Calu3 (cell line): Measurements from ENCODE around the gene LGALS8. TPM values are rescaled to one million over a fixed set of nuclear protein-coding genes. Genes with fewer than 3 reads are reported as not detected.

Experiments used
- BruUV-seq: library from RNA; stranded (reverse); fragments of 400-500 nt; replicated peaks from 2 replicates; lab custom pipeline; 2021; lab: Mats Ljungman, UMichigan
- CTCF ChIA-PET: fragments of 300-600 bp; sonication (Branson Sonifier 250); formaldehyde crosslinking; loops from one replicate; lab custom pipeline; 2022; ENCODE audit warnings: antibody characterized with exemption; lab: Charles Lee
- DNase-seq: peaks from one replicate; pipeline ENCODE4 v3.0.0; 2022
- H3K27ac Mint-ChIP-seq: one replicate; pipeline ENCODE4 v1.8.0; 2022; ENCODE audit warnings: mixed read lengths; ENCODE audit not compliant: unreplicated experiment
- H3K27me3 Mint-ChIP-seq: one replicate; pipeline ENCODE4 v1.8.0; 2022; ENCODE audit warnings: mixed read lengths; ENCODE audit not compliant: unreplicated experiment
- H3K36me3 Mint-ChIP-seq: one replicate; pipeline ENCODE4 v1.8.0; 2022; ENCODE audit warnings: mild to moderate bottlenecking, moderate library complexity, mixed read lengths; ENCODE audit not compliant: insufficient read depth, unreplicated experiment
- H3K4me1 Mint-ChIP-seq: one replicate; pipeline ENCODE4 v1.8.0; 2022; ENCODE audit warnings: mild to moderate bottlenecking, low read depth, mixed read lengths; ENCODE audit not compliant: unreplicated experiment
- H3K4me3 Mint-ChIP-seq: one replicate; pipeline ENCODE4 v1.8.0; 2022; ENCODE audit warnings: mild to moderate bottlenecking, low read depth, moderate library complexity, mixed read lengths; ENCODE audit not compliant: unreplicated experiment
- H3K9me3 Mint-ChIP-seq: one replicate; pipeline ENCODE4 v1.8.0; 2022; ENCODE audit warnings: low read depth, mixed read lengths; ENCODE audit not compliant: unreplicated experiment
- CTCF ChIP-seq: fragments of 200-600 bp; IDR thresholded peaks from one replicate; pipeline ENCODE4 v1.8.0; 2022; ENCODE audit warnings: antibody characterized with exemption; ENCODE audit not compliant: unreplicated experiment
- intact Hi-C: fragments of 100-400 bp; cut with micrococcal nuclease; formaldehyde crosslinking; loops from one replicate; pipeline ENCODE4 v1.10.0; 2022; ENCODE audit not compliant: unreplicated experiment
- total RNA-seq: library from RNA; stranded (reverse); gene quantifications from 2 replicates; pipeline ENCODE4 v1.2.3, GENCODE V29; 2022

Gene LGALS8
- total RNA-seq, 1 experiment from 2014 or later, result 46.5 TPM

- no peak for TF ChIP-seq CTCF
- Mint-ChIP-seq H3K4me1 (no peaks in the 10 kb centered on the region), H3K36me3 (peaks cover 50% of the 10 kb centered on the region), H3K9me3 (no peaks in the 10 kb centered on the region), H3K4me3 (no peak overlapping the region), H3K27ac (no peak overlapping the region), H3K27me3 (no peaks in the 10 kb centered on the region)
- CTCF ChIA-PET, result no interaction called here
- no peak for DNase-seq
- no TSS peak for BruUV-seq
- intact Hi-C loops, result no loop called here
Observed at GRCh38 chr1:236558846-236559245, 35.1 kb downstream of the LGALS8 start.

GRCh38 chr1:236560213-236560771, 36.5 kb downstream of the LGALS8 start:
- CTCF ChIA-PET, result no interaction called here
- H3K4me3 Mint-ChIP-seq, result no peak overlapping the region
- no peak for DNase-seq
- H3K36me3 Mint-ChIP-seq, result peaks cover 51% of the 10 kb centered on the region
- no TSS peak for BruUV-seq
- H3K27me3 Mint-ChIP-seq, result no peaks in the 10 kb centered on the region
- no peaks in the 10 kb centered on the region for H3K4me1 Mint-ChIP-seq
- no peaks in the 10 kb centered on the region for H3K9me3 Mint-ChIP-seq
- intact Hi-C loops, result no loop called here
- no peak for TF ChIP-seq CTCF
- H3K27ac Mint-ChIP-seq, result no peak overlapping the region

- Mint-ChIP-seq H3K9me3 (no peaks in the 10 kb centered on the region), H3K36me3 (peaks cover 47% of the 10 kb centered on the region), H3K4me3 (no peak overlapping the region), H3K27me3 (no peaks in the 10 kb centered on the region), H3K27ac (no peak overlapping the region), H3K4me1 (no peaks in the 10 kb centered on the region)
- intact Hi-C loops, result no loop called here
- TF ChIP-seq CTCF, result no peak
- BruUV-seq, result no TSS peak
- CTCF ChIA-PET, result no interaction called here
- DNase-seq, result no peak
Observed at GRCh38 chr1:236561976-236562375, 38.2 kb downstream of the LGALS8 start.

GRCh38 chr1:236565530-236565929, 41.7 kb downstream of the LGALS8 start:
- CTCF ChIA-PET, result no interaction called here
- no peak for TF ChIP-seq CTCF
- no peaks in the 10 kb centered on the region for H3K4me1 Mint-ChIP-seq
- H3K27ac Mint-ChIP-seq, result no peak overlapping the region
- no peak overlapping the region for H3K4me3 Mint-ChIP-seq
- H3K27me3 Mint-ChIP-seq, result no peaks in the 10 kb centered on the region
- intact Hi-C loops, result no loop called here
- DNase-seq, result no peak
- BruUV-seq, result no TSS peak
- H3K9me3 Mint-ChIP-seq, result no peaks in the 10 kb centered on the region
- peaks cover 52% of the 10 kb centered on the region for H3K36me3 Mint-ChIP-seq
